Measurements from ENCODE around the gene DYRK2. TPM values are rescaled to one million over a fixed set of nuclear protein-coding genes. Genes with fewer than 3 reads are reported as not detected.

Gene DYRK2
- total RNA-seq, 1 donor from 2014 or later, result 48.1 TPM

DNA sequence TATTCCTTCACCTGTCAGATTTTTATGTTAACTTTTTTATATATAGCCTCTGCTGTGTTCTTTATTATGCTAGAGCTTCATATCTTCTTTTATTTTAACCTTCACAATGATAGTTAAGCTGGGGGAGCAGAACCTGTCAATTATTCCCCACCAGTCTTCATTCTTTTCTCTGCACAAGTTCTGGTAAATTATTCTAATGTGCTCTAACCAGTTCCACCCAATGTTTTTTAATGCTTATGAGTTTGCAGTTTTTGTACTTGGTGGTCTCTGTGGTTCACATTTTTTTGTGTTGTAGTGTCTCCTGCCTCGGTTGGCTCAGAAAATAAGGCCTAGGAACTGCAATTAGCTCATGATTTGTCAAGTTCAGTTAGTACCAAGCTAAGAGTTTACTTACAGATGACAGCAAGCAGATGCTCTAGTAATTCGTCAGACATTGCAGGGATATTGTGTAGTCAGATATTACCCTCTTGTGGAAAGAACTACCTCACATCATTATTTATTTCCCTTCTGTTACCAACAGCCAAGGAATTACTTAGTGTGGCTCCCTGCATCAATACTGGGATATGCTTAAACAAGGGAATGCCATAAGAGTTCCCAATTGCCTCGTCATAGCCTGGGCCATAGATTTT, 14.5 kb downstream of the DYRK2 start:
- Mint-ChIP-seq H3K27ac (peak overlapping the region; percentile 82), H3K36me3 (ENCODE audit: insufficient read depth) (peaks cover 7% of the 10 kb centered on the region), H3K4me1 (ENCODE audit: low read depth) (peaks cover 2% of the 10 kb centered on the region), H3K27me3 (no peaks in the 10 kb centered on the region), H3K9me3 (ENCODE audit: low read depth) (no peaks in the 10 kb centered on the region), H3K4me3 (ENCODE audit: low read depth) (no peak overlapping the region)
- no peak for TF ChIP-seq CTCF (IDR thresholded peaks at IDR 0.05; ENCODE audit: unreplicated experiment)
- DNase-seq (ENCODE audit: low spot score, unreplicated experiment), result no peak

DNA sequence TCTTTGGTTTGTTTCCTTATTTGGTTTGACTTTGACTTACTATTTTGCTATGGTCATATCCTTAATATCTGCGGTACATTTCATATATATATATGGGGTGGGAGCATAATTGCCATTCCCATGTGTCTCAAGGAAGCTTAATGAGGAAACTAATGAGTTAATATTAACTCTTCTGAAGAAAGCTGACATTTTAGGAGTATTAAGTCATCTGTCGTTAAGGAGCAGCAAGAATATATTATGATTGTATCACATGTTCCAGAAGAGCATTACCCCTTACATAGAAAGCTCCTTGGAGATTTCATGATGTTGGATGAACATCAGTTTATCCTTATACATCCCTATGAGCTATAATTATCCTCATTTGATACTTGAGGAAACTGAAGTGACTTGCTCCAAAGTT, 15.6 kb downstream of the DYRK2 start:
- no peak for TF ChIP-seq CTCF (IDR thresholded peaks at IDR 0.05; ENCODE audit: unreplicated experiment)
- Mint-ChIP-seq H3K4me3 (ENCODE audit: low read depth) (no peak overlapping the region), H3K27ac (no peak overlapping the region), H3K36me3 (ENCODE audit: insufficient read depth) (peaks cover 5% of the 10 kb centered on the region), H3K9me3 (ENCODE audit: low read depth) (no peaks in the 10 kb centered on the region), H3K27me3 (no peaks in the 10 kb centered on the region), H3K4me1 (ENCODE audit: low read depth) (peaks cover 2% of the 10 kb centered on the region)
- DNase-seq (ENCODE audit: low spot score, unreplicated experiment), result no peak

DNA sequence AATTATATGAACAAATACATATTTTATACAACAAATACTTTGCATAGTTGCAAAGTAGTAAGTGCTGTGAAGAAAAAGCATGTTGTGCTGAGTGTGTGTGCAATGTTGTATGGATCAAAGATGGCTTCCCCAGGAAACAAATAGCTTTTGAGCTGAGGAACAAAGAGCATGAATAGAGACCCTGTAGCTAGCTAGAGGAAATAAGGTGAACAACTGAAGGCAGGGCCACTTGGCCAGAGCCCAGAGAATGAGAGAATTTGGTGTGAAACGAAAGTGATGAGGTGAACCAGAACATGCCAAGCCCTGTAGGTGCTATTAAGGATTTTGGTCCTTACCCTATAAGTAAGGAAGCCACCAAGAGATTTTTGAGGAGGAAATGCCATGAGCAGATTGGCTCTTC, 17.1 kb downstream of the DYRK2 start:
- H3K36me3 Mint-ChIP-seq (ENCODE audit: insufficient read depth), result peaks cover 1% of the 10 kb centered on the region
- H3K27me3 Mint-ChIP-seq, result no peaks in the 10 kb centered on the region
- DNase-seq (ENCODE audit: low spot score, unreplicated experiment), result no peak
- H3K9me3 Mint-ChIP-seq (ENCODE audit: low read depth), result no peaks in the 10 kb centered on the region
- H3K27ac Mint-ChIP-seq, result peak overlapping the region; percentile 67
- H3K4me3 Mint-ChIP-seq (ENCODE audit: low read depth), result no peak overlapping the region
- no peak for TF ChIP-seq CTCF (IDR thresholded peaks at IDR 0.05; ENCODE audit: unreplicated experiment)
- peaks cover 2% of the 10 kb centered on the region for H3K4me1 Mint-ChIP-seq (ENCODE audit: low read depth)

GRCh38 chr12:67666605-67667004, 18.1 kb downstream of the DYRK2 start:
- Mint-ChIP-seq H3K4me1 (ENCODE audit: low read depth) (peaks cover 3% of the 10 kb centered on the region), H3K27me3 (no peaks in the 10 kb centered on the region), H3K27ac (no peak overlapping the region), H3K9me3 (ENCODE audit: low read depth) (no peaks in the 10 kb centered on the region), H3K4me3 (ENCODE audit: low read depth) (no peak overlapping the region), H3K36me3 (ENCODE audit: insufficient read depth) (no peaks in the 10 kb centered on the region)
- no peak for DNase-seq (ENCODE audit: low spot score, unreplicated experiment)
- TF ChIP-seq CTCF (IDR thresholded peaks at IDR 0.05; ENCODE audit: unreplicated experiment), result no peak

- Mint-ChIP-seq H3K4me1 (ENCODE audit: low read depth) (peaks cover 3% of the 10 kb centered on the region), H3K9me3 (ENCODE audit: low read depth) (peaks cover 6% of the 10 kb centered on the region), H3K4me3 (ENCODE audit: low read depth) (no peak overlapping the region), H3K36me3 (ENCODE audit: insufficient read depth) (peaks cover 3% of the 10 kb centered on the region), H3K27ac (no peak overlapping the region), H3K27me3 (no peaks in the 10 kb centered on the region)
- DNase-seq (ENCODE audit: low spot score, unreplicated experiment), result no peak
- TF ChIP-seq CTCF (IDR thresholded peaks at IDR 0.05; ENCODE audit: unreplicated experiment), result no peak
Measured at GRCh38 chr12:67667276-67668073, 18.9 kb downstream of the DYRK2 start.

Measured in progenitor cell of endocrine pancreas (in vitro differentiated cells).